Keratinocyte (primary cell): Measurements from ENCODE around the gene UGT1A10. TPM values are rescaled to one million over a fixed set of nuclear protein-coding genes. Genes with fewer than 3 reads are reported as not detected.
A peak's percentile ranks its signal among the peaks of the same experiment; 100 is the strongest.
"Not testable (repeated sequence)": the region's sequence is repeated elsewhere in the genome, so short reads cannot be mapped to it uniquely, and the experiment has no call there.

Experiments used
- DNase-seq: peaks from one replicate; pipeline ENCODE4 v3.0.0-alpha.2; 2011; ENCODE audit warnings: low read depth, missing footprints, low spot score
- FAIRE-seq: peaks from 2 replicates; lab custom pipeline; 2011; peaks lifted over from hg19 to GRCh38; lab: Jason Lieb, UNC
- H2AFZ ChIP-seq: 2 replicates; pipeline ENCODE4 v1.6.0; 2012; ENCODE audit warnings: low read length, control low read depth, inconsistent platforms; ENCODE audit not compliant: control insufficient read depth
- H3K27ac ChIP-seq: 2 replicates; pipeline ENCODE4 v1.5.1; 2011; ENCODE audit warnings: low read length; ENCODE audit not compliant: control insufficient read depth, insufficient read depth
- H3K27me3 ChIP-seq: 3 replicates; pipeline ENCODE4 v1.6.0; 2011; ENCODE audit warnings: low read length; ENCODE audit not compliant: control insufficient read depth, insufficient read depth; ENCODE audit errors: extremely low read depth
- H3K36me3 ChIP-seq, 2 experiments: 2 replicates in 1 of 2; 3 replicates in 1 of 2; pipeline ENCODE4 v1.5.1; 2011; ENCODE audit warnings: low read length in 2 of 2, mild to moderate bottlenecking in 1 of 2; ENCODE audit not compliant: control insufficient read depth in 2 of 2, insufficient read depth in 2 of 2; ENCODE audit errors: extremely low read depth in 1 of 2
- H3K4me1 ChIP-seq: 3 replicates; pipeline ENCODE4 v1.5.1; 2011; ENCODE audit warnings: low read length; ENCODE audit not compliant: control insufficient read depth, insufficient read depth; ENCODE audit errors: extremely low read depth
- H3K4me2 ChIP-seq: 3 replicates; pipeline ENCODE4 v1.6.0; 2011; ENCODE audit warnings: low read depth, low read length; ENCODE audit not compliant: control insufficient read depth, insufficient read depth; ENCODE audit errors: extremely low read depth
- H3K4me3 ChIP-seq, 3 experiments: fragments of 200-600 bp in 1 of 3; sonication (generic) in 1 of 3; 2 replicates in 2 of 3; 3 replicates in 1 of 3; pipeline ENCODE4 v1.5.1; 2011 to 2016; ENCODE audit warnings: low read length in 3 of 3, mild to moderate bottlenecking in 3 of 3, control low read depth in 2 of 3, inconsistent platforms in 1 of 3, low read depth in 1 of 3, mixed read lengths in 1 of 3, mixed run types in 1 of 3, moderate library complexity in 1 of 3; ENCODE audit not compliant: control insufficient read depth in 2 of 3, insufficient read depth in 2 of 3; ENCODE audit errors: extremely low read depth in 1 of 3
- H3K79me2 ChIP-seq: 2 replicates; pipeline ENCODE4 v1.6.0; 2012; ENCODE audit warnings: low read length; ENCODE audit not compliant: control insufficient read depth, insufficient read depth
- H3K9ac ChIP-seq: 3 replicates; pipeline ENCODE4 v1.6.0; 2011; ENCODE audit warnings: low read length; ENCODE audit not compliant: control insufficient read depth, insufficient read depth; ENCODE audit errors: extremely low read depth
- H3K9me1 ChIP-seq: 3 replicates; pipeline ENCODE4 v1.6.0; 2011; ENCODE audit warnings: low read length; ENCODE audit not compliant: control insufficient read depth, insufficient read depth; ENCODE audit errors: extremely low read depth
- H3K9me3 ChIP-seq: 2 replicates; pipeline ENCODE4 v1.5.1; 2012; ENCODE audit warnings: low read depth, low read length; ENCODE audit not compliant: control insufficient read depth
- H4K20me1 ChIP-seq: 3 replicates; pipeline ENCODE4 v1.6.0; 2011; ENCODE audit warnings: low read length; ENCODE audit not compliant: control insufficient read depth, insufficient read depth; ENCODE audit errors: extremely low read depth
- EZH2 ChIP-seq: IDR thresholded peaks from one replicate; pipeline ENCODE4 v1.6.1; 2012; ENCODE audit warnings: inconsistent platforms, mild to moderate bottlenecking, low read length, moderate library complexity
- dilution Hi-C: fragments of 300-500 bp; cut with MboI; formaldehyde crosslinking; loops from one replicate; pipeline ENCODE4 v1.7.0; 2020; ENCODE audit warnings: low sequenced_read_pairs; ENCODE audit not compliant: extremely low pct_ligation_motif_present
- polyA plus RNA-seq, 5 experiments: library from polyadenylated mRNA; depleted of rRNA in 3 of 5; stranded (reverse) in 3 of 5; stranded (forward) in 1 of 5; unstranded in 1 of 5; fragments of >200 nt; gene quantifications; 1 replicate in 1 of 5; 2 replicates in 3 of 5; 3 replicates in 1 of 5; pipeline versions ENCODE4 v1.2.1 to v1.2.3, GENCODE V29; 2011 to 2012; ENCODE audit warnings: missing spikeins in 2 of 5, low read depth in 1 of 5, low replicate concordance in 1 of 5
- TF ChIP-seq, protein P1 (sequence below), 3 experiments: IDR thresholded peaks in 1 of 3; conservative IDR thresholded peaks in 1 of 3; optimal IDR thresholded peaks in 1 of 3; 2 replicates in 2 of 3; 3 replicates in 1 of 3; pipeline versions ENCODE3 to v1.5.1; 2011; ENCODE audit warnings: low read length in 3 of 3, mild to moderate bottlenecking in 3 of 3, moderate library complexity in 2 of 3, control low read depth in 1 of 3, inconsistent platforms in 1 of 3; ENCODE audit not compliant: insufficient read depth in 2 of 3; ENCODE audit errors: extremely low read depth in 1 of 3

UGT1A10 gene
- polyA plus RNA-seq, 1 donor (not counting 4 experiments of a cell fraction or from before 2014, with no cell fraction given): 2.0 TPM

- H3K27me3 ChIP-seq: no peaks in the 10 kb centered on the region
- H3K4me3 ChIP-seq: no peak overlapping the region
- H2AFZ ChIP-seq: no peak overlapping the region
- H3K4me1 ChIP-seq: no peaks in the 10 kb centered on the region
- no peak overlapping the region for H3K27ac ChIP-seq
- dilution Hi-C loops: no loop called here
- no peaks in the 10 kb centered on the region for H4K20me1 ChIP-seq
- peaks cover 0 to 1% of the 10 kb centered on the region in 2 experiments for H3K36me3 ChIP-seq
- TF ChIP-seq EZH2: no peak
- TF ChIP-seq, protein P1, sequence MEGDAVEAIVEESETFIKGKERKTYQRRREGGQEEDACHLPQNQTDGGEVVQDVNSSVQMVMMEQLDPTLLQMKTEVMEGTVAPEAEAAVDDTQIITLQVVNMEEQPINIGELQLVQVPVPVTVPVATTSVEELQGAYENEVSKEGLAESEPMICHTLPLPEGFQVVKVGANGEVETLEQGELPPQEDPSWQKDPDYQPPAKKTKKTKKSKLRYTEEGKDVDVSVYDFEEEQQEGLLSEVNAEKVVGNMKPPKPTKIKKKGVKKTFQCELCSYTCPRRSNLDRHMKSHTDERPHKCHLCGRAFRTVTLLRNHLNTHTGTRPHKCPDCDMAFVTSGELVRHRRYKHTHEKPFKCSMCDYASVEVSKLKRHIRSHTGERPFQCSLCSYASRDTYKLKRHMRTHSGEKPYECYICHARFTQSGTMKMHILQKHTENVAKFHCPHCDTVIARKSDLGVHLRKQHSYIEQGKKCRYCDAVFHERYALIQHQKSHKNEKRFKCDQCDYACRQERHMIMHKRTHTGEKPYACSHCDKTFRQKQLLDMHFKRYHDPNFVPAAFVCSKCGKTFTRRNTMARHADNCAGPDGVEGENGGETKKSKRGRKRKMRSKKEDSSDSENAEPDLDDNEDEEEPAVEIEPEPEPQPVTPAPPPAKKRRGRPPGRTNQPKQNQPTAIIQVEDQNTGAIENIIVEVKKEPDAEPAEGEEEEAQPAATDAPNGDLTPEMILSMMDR (optimal IDR thresholded peaks at IDR 0.05 in 1 of 3, IDR thresholded peaks at IDR 0.05 in 1 of 3, conservative IDR thresholded peaks at IDR 0.05 in 1 of 3; ENCODE audit: extremely low read depth in 1 of 3, insufficient read depth in 2 of 3, low read length in 3 of 3): no peak
- H3K9me3 ChIP-seq: no peaks in the 10 kb centered on the region
- H3K9me1 ChIP-seq: no peaks in the 10 kb centered on the region
- DNase-seq (no peak), FAIRE-seq (peak; percentile 48)
- H3K79me2 ChIP-seq: peaks cover 14% of the 10 kb centered on the region
- no peak overlapping the region for H3K4me2 ChIP-seq
- no peak overlapping the region for H3K9ac ChIP-seq
Observed at GRCh38 chr2:233745073-233745755, 109.0 kb downstream of the UGT1A10 start.

- H4K20me1 ChIP-seq, H3K27ac ChIP-seq, FAIRE-seq, H3K9me1 ChIP-seq, H3K9me3 ChIP-seq, H3K9ac ChIP-seq, H3K4me3 ChIP-seq, H3K4me2 ChIP-seq, H3K36me3 ChIP-seq, H2AFZ ChIP-seq, dilution Hi-C loops, H3K4me1 ChIP-seq, DNase-seq, H3K27me3 ChIP-seq: not testable (repeated sequence)
- H3K79me2 ChIP-seq: peaks cover 14% of the 10 kb centered on the region
Observed at GRCh38 chr2:233745838-233746237, 109.6 kb downstream of the UGT1A10 start.
